Naive thymus-derived CD8-positive, alpha-beta T cell (primary cell): Measurements from ENCODE around the gene CYP51A1. TPM values are rescaled to one million over a fixed set of nuclear protein-coding genes. Genes with fewer than 3 reads are reported as not detected.

ENCODE experiments used
- ATAC-seq, 2 donors: fragments of 150-1000 bp; cut with Tn5 transposase in 1 of 2; sonication (Bioruptor Pico), chemical (Tn5 transposase) in 1 of 2; 1 replicate in 1 of 2; 2 replicates in 1 of 2; pipeline ENCODE4 v1.10.0; 2021; ENCODE audit warnings: mild to moderate bottlenecking in 2 of 2, moderate library complexity in 2 of 2
- POLR2A ChIA-PET: fragments of 350-600 bp; sonication (Branson Sonifier 250); formaldehyde crosslinking; loops from one replicate; lab custom pipeline; 2021; ENCODE audit warnings: antibody characterized with exemption; lab: Charles Lee
- DNase-seq, 10 donors: peaks; one replicate each; pipeline versions ENCODE4 v3.0.0 to v3.0.0-alpha.2; 2020 to 2022
- H3K27ac Mint-ChIP-seq, 10 donors: one replicate each; pipeline ENCODE4 v1.8.0; 2020 to 2022; ENCODE audit warnings: mild to moderate bottlenecking in 10 of 10, mixed read lengths in 10 of 10, moderate library complexity in 4 of 10, inconsistent platforms in 1 of 10
- H3K27me3 Mint-ChIP-seq, 5 donors: one replicate each; pipeline ENCODE4 v1.8.0; 2021 to 2022; ENCODE audit warnings: mixed read lengths in 5 of 5
- H3K36me3 Mint-ChIP-seq, 3 donors: one replicate each; pipeline ENCODE4 v1.8.0; 2020 to 2022; ENCODE audit warnings: mixed read lengths in 3 of 3, mild to moderate bottlenecking in 2 of 3, inconsistent platforms in 1 of 3
- H3K4me1 Mint-ChIP-seq, 4 donors: one replicate each; pipeline ENCODE4 v1.8.0; 2021 to 2022; ENCODE audit warnings: mixed read lengths in 4 of 4
- H3K4me3 Mint-ChIP-seq, 10 donors: one replicate each; pipeline ENCODE4 v1.8.0; 2020 to 2022; ENCODE audit warnings: mild to moderate bottlenecking in 10 of 10, mixed read lengths in 10 of 10, moderate library complexity in 6 of 10, inconsistent platforms in 1 of 10
- H3K9me3 Mint-ChIP-seq, 9 donors: one replicate each; pipeline ENCODE4 v1.8.0; 2020 to 2022; ENCODE audit warnings: mixed read lengths in 9 of 9, mild to moderate bottlenecking in 3 of 9, inconsistent platforms in 1 of 9, moderate library complexity in 1 of 9
- polyA plus RNA-seq, 3 donors: library from polyadenylated mRNA; unstranded; fragments of 300-500 nt; fragmentation: Illumina TruSeq; gene quantifications; one replicate each; pipeline ENCODE4 v1.2.3, GENCODE V29; 2021
- total RNA-seq, 8 experiments: library from RNA in 2 of 8; stranded (reverse) in 2 of 8; gene quantifications; one replicate each; pipeline ENCODE4 v1.2.3 and lab custom pipeline; 2021 to 2026

The CYP51A1 gene
- total and polyA plus RNA-seq, 5 experiments from 2014 or later: 9.4 to 13.1 (median 11.9) TPM

DNA sequence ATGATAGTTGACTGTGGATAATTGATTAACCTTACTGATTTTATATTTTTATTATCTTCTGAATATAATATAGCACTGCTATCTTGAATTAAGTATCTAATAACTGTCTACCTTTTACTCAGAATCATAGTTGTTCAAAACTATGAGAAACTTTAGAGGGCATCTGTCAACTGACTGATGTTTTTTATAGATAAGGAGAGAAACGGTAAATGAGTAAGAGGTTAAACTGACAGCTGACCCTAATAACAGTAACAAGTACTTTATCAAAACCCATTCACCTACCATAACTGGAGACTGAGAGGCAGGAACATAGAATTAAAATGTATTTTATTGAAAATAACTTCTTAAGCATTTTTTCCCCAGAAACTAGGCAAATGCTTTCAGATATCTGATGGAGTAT lies 62.2 kb downstream of the CYP51A1 start:
- Mint-ChIP-seq H3K27ac (no peak overlapping the region), H3K9me3 (no peaks in the 10 kb centered on the region), H3K4me3 (no peak overlapping the region), H3K36me3 (peaks cover 18 to 78% (median 31%) of the 10 kb centered on the region in 3 donors), H3K4me1 (peaks cover 0 to 3% (median 1%) of the 10 kb centered on the region in 4 donors), H3K27me3 (no peaks in the 10 kb centered on the region)
- POLR2A ChIA-PET: no interaction called here
- DNase-seq: no peak
- no peak for ATAC-seq

DNA sequence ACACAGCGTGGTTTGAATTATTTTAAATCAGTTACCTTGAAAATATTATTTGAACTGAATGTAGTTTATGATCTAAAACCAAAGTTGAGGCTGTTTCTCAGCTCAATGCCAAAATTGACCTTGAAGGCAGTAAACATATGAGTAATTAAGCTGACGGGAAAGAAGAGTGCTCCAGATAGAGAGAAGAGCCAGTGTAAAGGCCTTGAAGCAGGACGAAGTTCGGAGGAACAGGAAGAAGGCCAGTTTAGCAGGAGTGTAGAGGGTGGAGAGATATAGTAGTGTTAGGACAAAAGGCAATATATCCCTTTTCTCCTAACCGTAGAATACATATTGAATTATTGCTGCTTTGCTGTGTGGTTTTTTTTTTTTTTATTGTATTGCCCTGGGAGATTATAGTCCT lies 63.2 kb downstream of the CYP51A1 start:
- peak overlapping the region in 1 of 10 donors; percentile 20 for H3K27ac Mint-ChIP-seq
- H3K36me3 Mint-ChIP-seq: peaks cover 21 to 81% (median 37%) of the 10 kb centered on the region in 3 donors
- POLR2A ChIA-PET: interaction anchor here (0.7 kb wide), 1 partner anchor 131 kb away, joined by 3 read pairs; no protein-coding TSS in a partner anchor

DNA sequence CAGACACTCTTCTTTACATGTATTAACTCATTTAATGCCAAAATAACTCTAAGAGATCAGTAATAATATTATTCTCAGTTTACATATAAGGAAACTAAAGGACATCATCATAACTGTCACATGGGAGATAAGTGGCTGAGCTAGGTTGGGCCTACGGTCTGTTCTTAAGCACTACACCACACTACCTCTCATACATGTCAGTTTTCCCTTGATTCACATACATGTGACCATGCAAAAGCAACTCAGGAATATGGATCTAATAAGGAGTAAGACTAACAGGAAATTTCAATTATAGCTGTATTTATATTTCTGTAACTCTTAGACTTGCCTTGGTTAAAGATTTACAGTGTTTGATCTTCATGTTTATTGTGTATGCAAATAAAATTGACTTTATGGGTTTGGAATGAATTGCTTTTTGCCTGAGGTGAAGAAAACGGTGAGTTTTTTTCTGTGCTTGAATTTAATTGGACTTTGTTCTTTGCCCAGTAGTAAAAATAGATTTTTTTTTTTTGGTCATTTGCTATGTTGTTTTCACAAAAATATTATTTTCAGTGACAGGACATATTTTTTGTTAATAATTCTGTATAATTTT lies 69.7 kb downstream of the CYP51A1 start:
- Mint-ChIP-seq H3K27me3 (no peaks in the 10 kb centered on the region), H3K27ac (no peak overlapping the region), H3K36me3 (peaks cover 16 to 68% (median 20%) of the 10 kb centered on the region in 3 donors), H3K4me3 (no peak overlapping the region), H3K4me1 (peaks cover 0 to 3% (median 1%) of the 10 kb centered on the region in 4 donors), H3K9me3 (no peaks in the 10 kb centered on the region)
- POLR2A ChIA-PET: no interaction called here
- DNase-seq (no peak), ATAC-seq (no peak)

More for the DNA sequence above, 63.2 kb downstream of the CYP51A1 start:
- H3K9me3 Mint-ChIP-seq: no peaks in the 10 kb centered on the region
- no peaks in the 10 kb centered on the region for H3K27me3 Mint-ChIP-seq
- ATAC-seq (no peak), DNase-seq (no peak)
- peaks cover 0 to 3% (median 1%) of the 10 kb centered on the region in 4 donors for H3K4me1 Mint-ChIP-seq
- no peak overlapping the region for H3K4me3 Mint-ChIP-seq

Other genes with a start within 250 kb of the CYP51A1 start
- 10 to 100 TPM; 89.2 to 90.3 TPM for gene AKAP9, start 193.6 kb downstream of the CYP51A1 start, total RNA-seq
- gene AKAP9, start 193.6 kb downstream of the CYP51A1 start, polyA plus RNA-seq: 10 to 100 TPM; 11.1 to 40.8 (median 20.4) TPM
- gene LRRD1, start 44.7 kb upstream of the CYP51A1 start, total RNA-seq: under 1 TPM in 1 of 2 experiments, not detected in 1; 0.18 TPM
- gene LRRD1, start 44.7 kb upstream of the CYP51A1 start, polyA plus RNA-seq: not detected
- 10 to 100 TPM; 67.3 to 67.8 TPM for gene KRIT1, start 111.4 kb upstream of the CYP51A1 start, total RNA-seq
- 10 to 100 TPM; 11.2 to 20.1 (median 17.6) TPM for gene KRIT1, start 111.4 kb upstream of the CYP51A1 start, polyA plus RNA-seq
- 10 to 100 TPM; 75.8 to 91.0 TPM for gene ANKIB1, start 111.5 kb upstream of the CYP51A1 start, total RNA-seq
- gene ANKIB1, start 111.5 kb upstream of the CYP51A1 start, polyA plus RNA-seq: 10 to 100 TPM in 1 of 3 donors, 1 to 10 TPM in 2; 5.1 to 12.7 (median 9.8) TPM